Osteoblast (primary cell): ENCODE measurements around the gene BHMT2. TPM values are rescaled to one million over a fixed set of nuclear protein-coding genes. Genes with fewer than 3 reads are reported as not detected.

Experiments
- DNase-seq: peaks from one replicate; pipeline ENCODE4 v3.0.0; 2011; ENCODE audit warnings: low spot score, mixed read lengths; ENCODE audit not compliant: insufficient read length; ENCODE audit errors: missing footprints
- H2AFZ ChIP-seq: 2 replicates; pipeline ENCODE4 v1.6.0; 2011; ENCODE audit warnings: mild to moderate bottlenecking, low read length
- H3K27ac ChIP-seq: 2 replicates; pipeline ENCODE4 v1.5.1; 2011; ENCODE audit warnings: mild to moderate bottlenecking, low read depth, low read length, moderate library complexity
- H3K27me3 ChIP-seq: 2 replicates; pipeline ENCODE4 v1.6.0; 2012; ENCODE audit warnings: mild to moderate bottlenecking, control low read depth, inconsistent platforms, low read length, moderate library complexity; ENCODE audit not compliant: insufficient read depth
- H3K36me3 ChIP-seq: 2 replicates; pipeline ENCODE4 v1.5.1; 2011; ENCODE audit warnings: mild to moderate bottlenecking, low read length, control low read depth, moderate library complexity; ENCODE audit not compliant: insufficient read depth
- H3K4me1 ChIP-seq: 2 replicates; pipeline ENCODE4 v1.5.1; 2011; ENCODE audit warnings: mild to moderate bottlenecking, low read length, control low read depth, moderate library complexity; ENCODE audit not compliant: insufficient read depth
- H3K4me2 ChIP-seq: 2 replicates; pipeline ENCODE4 v1.6.0; 2011; ENCODE audit warnings: mild to moderate bottlenecking, low read length; ENCODE audit not compliant: insufficient read depth
- H3K4me3 ChIP-seq: fragments of 200-600 bp; sonication (generic); 3 replicates; pipeline ENCODE4 v1.5.1; 2012; ENCODE audit warnings: mild to moderate bottlenecking, low read length, inconsistent platforms; ENCODE audit not compliant: insufficient read depth
- H3K79me2 ChIP-seq: 2 replicates; pipeline ENCODE4 v1.6.0; 2012; ENCODE audit warnings: mild to moderate bottlenecking, low read length, control low read depth, inconsistent platforms; ENCODE audit not compliant: insufficient read depth
- H3K9me3 ChIP-seq: 2 replicates; pipeline ENCODE4 v1.5.1; 2011; ENCODE audit warnings: low read depth, low read length, control low read depth
- H4K20me1 ChIP-seq: 2 replicates; pipeline ENCODE4 v1.6.0; 2012; ENCODE audit warnings: mild to moderate bottlenecking, low read length, control low read depth; ENCODE audit not compliant: insufficient read depth
- total RNA-seq: library from RNA; depleted of rRNA; stranded (reverse); fragments of >200 nt; gene quantifications from 2 replicates; pipeline ENCODE4 v1.2.3, GENCODE V29; 2012
- TF ChIP-seq, protein P1 (sequence below): IDR thresholded peaks from 2 replicates; pipeline ENCODE4 v1.5.1; 2011; ENCODE audit warnings: mild to moderate bottlenecking, low read depth, low read length, moderate library complexity; ENCODE audit errors: extremely low read depth

Gene BHMT2
- total RNA-seq, 1 donor, result 8.3 TPM

DNA sequence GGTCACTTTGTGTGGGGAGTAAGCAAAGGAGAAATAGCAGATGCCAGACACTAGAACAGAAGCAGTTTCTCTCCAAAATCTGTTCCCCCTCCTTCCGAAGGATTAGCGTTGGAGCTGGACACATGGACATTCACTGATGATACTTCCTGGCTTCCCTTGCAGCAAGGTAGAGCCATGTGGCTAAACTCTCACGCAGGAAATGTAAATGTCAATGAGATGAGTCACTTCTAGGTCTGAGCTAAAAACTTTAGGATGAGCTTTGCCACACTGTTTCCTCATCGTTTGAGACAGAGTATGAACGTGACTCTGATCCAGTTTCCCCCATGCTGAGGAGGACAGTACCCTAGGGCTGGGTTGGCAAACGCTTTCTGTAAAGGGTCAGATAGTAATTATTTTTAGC is 5.1 kb downstream of the BHMT2 start:
- Histone ChIP-seq H3K79me2 (no peaks in the 10 kb centered on the region), H3K36me3 (no peaks in the 10 kb centered on the region), H3K27me3 (no peaks in the 10 kb centered on the region), H3K9me3 (peaks cover 3% of the 10 kb centered on the region), H3K27ac (no peak overlapping the region), H3K4me2 (no peak overlapping the region), H2AFZ (no peak overlapping the region), H4K20me1 (no peaks in the 10 kb centered on the region), H3K4me3 (no peak overlapping the region), H3K4me1 (no peaks in the 10 kb centered on the region)
- no peak for DNase-seq
- TF ChIP-seq, protein P1, sequence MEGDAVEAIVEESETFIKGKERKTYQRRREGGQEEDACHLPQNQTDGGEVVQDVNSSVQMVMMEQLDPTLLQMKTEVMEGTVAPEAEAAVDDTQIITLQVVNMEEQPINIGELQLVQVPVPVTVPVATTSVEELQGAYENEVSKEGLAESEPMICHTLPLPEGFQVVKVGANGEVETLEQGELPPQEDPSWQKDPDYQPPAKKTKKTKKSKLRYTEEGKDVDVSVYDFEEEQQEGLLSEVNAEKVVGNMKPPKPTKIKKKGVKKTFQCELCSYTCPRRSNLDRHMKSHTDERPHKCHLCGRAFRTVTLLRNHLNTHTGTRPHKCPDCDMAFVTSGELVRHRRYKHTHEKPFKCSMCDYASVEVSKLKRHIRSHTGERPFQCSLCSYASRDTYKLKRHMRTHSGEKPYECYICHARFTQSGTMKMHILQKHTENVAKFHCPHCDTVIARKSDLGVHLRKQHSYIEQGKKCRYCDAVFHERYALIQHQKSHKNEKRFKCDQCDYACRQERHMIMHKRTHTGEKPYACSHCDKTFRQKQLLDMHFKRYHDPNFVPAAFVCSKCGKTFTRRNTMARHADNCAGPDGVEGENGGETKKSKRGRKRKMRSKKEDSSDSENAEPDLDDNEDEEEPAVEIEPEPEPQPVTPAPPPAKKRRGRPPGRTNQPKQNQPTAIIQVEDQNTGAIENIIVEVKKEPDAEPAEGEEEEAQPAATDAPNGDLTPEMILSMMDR, result no peak

DNA sequence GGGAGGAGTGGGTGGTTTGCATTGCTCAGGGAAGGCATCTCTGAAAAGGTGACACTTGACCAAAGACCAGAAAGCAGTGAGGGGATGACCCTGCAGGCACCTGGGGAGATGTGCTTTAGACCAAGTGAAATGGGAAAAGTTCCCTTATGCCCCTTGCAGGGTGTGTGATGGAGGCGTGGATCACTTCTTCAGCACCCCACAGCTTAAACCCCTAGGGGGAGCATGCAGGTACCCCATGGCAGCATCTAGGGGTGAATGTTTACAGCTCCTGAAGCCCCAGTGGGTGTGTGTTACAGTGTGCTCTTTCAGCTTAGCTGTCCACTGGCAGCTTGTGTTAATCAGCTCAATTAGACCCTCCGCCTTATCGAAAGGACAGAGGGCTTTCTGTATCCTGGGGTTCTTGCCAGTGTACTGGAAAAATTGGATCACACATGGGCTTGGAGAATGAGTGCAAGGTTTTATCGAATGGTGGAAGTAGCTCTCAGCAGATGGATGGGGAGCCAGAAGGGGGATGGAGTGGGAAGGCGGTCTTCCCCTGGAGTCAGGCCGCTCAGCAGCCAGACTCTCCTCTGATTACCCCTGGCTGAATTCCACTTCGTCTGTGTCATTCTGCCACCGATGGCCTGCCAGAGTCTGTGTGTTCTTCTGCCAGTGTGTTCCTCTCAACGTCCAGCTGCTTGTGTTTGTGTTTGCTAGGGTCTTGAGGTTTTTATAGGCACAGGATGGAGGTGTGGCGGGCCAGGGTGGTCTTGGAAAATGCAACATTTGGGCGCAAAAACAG is 6.3 kb downstream of the BHMT2 start:
- Histone ChIP-seq H3K27me3 (no peaks in the 10 kb centered on the region), H3K36me3 (no peaks in the 10 kb centered on the region), H3K4me2 (no peak overlapping the region), H3K27ac (no peak overlapping the region), H4K20me1 (no peaks in the 10 kb centered on the region), H3K4me3 (no peak overlapping the region), H3K4me1 (no peaks in the 10 kb centered on the region), H3K9me3 (peaks cover 3% of the 10 kb centered on the region), H2AFZ (no peak overlapping the region), H3K79me2 (no peaks in the 10 kb centered on the region)
- DNase-seq, result no peak
- TF ChIP-seq, protein P1, result no peak

DNA sequence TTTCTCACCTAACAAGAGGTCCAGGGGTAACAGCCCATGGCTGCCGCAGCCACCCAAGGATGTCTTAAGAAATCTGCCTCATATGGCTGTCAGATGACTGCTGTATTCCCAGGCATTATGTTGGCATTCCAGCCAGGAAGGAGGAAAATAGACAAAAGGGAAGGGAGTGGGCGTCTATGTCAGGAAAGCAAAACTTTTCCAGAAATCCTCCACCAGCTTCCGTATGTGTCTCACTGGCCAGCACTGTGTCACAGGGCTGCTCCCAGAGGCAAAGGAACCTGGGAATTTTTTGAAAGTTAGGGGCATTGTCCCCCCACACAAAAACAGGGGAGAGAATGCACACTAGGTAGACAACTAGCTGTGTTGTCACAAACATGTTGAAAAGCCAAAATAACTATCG is 7.3 kb downstream of the BHMT2 start:
- Histone ChIP-seq H3K4me2 (no peak overlapping the region), H3K4me1 (peaks cover 3% of the 10 kb centered on the region), H2AFZ (no peak overlapping the region), H3K36me3 (no peaks in the 10 kb centered on the region), H3K4me3 (no peak overlapping the region), H4K20me1 (no peaks in the 10 kb centered on the region), H3K9me3 (peaks cover 3% of the 10 kb centered on the region), H3K27ac (no peak overlapping the region), H3K27me3 (no peaks in the 10 kb centered on the region), H3K79me2 (no peaks in the 10 kb centered on the region)
- DNase-seq, result no peak
- TF ChIP-seq, protein P1, result no peak

DNA sequence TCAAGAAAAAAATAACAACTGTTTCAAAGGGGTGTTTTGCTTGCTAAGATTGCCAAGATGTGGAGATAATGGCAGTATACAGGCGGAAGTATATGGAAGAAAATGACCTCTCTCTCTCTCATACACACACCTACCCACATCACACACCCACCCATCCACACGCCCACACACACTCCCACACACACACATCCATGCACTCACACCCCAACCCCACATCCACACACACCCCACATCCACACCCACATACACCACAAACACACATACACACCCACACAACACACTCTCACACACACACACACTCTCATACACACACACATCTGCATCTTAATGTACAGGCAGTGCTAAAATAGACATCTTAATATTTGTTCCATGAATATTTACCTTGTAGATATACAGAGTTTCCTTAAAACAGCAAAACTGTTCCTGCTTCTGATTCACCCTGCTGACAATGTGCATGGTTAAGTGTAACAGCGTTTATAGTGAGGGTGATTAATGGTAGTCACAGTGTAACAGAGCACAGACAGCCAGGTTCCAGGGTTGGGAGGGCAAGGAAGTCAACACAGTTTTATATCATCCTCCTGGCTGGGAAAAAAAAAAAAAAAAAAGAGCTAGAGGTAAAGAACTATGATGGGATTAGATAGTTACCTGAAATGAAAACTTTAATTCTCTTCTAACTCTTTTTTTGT is 8.3 kb downstream of the BHMT2 start:
- peak; percentile 79 for DNase-seq
- no peaks in the 10 kb centered on the region for H3K36me3 ChIP-seq
- no peak overlapping the region for H3K4me2 ChIP-seq
- TF ChIP-seq, protein P1, result no peak
- no peaks in the 10 kb centered on the region for H4K20me1 ChIP-seq
- no peak overlapping the region for H3K4me3 ChIP-seq
- H3K27ac ChIP-seq, result no peak overlapping the region
- H3K27me3 ChIP-seq, result no peaks in the 10 kb centered on the region
- H3K4me1 ChIP-seq, result peaks cover 6% of the 10 kb centered on the region
- peaks cover 3% of the 10 kb centered on the region for H3K9me3 ChIP-seq
- H2AFZ ChIP-seq, result no peak overlapping the region
- no peaks in the 10 kb centered on the region for H3K79me2 ChIP-seq
